HL-60 (cell line): ENCODE results near the gene IL17RA.

ENCODE experiments used
- DNase-seq, 2 experiments: peaks; one replicate each; pipeline ENCODE4 v3.0.0-alpha.2; 2010 to 2020; ENCODE audit warnings: low read depth in 1 of 2, low spot score in 1 of 2
- H3K27ac ChIP-seq: fragments of 250-450 bp; sonication (Bioruptor Pico); replicated peaks from 2 replicates; pipeline ENCODE4 v1.5.1; 2020; ENCODE audit warnings: mild to moderate bottlenecking, moderate library complexity
- H3K27me3 ChIP-seq: fragments of 250-450 bp; sonication (Bioruptor Pico); 2 replicates; pipeline ENCODE4 v1.5.1; 2021; ENCODE audit warnings: mild to moderate bottlenecking, moderate library complexity; ENCODE audit not compliant: insufficient read depth, poor library complexity, severe bottlenecking
- H3K4me3 ChIP-seq: replicated peaks from 2 replicates; pipeline ENCODE4 v1.5.1; 2011; ENCODE audit warnings: mild to moderate bottlenecking, control low read depth, low read length; ENCODE audit not compliant: insufficient read depth
- CTCF ChIP-seq: IDR thresholded peaks from one replicate; pipeline ENCODE4 v1.5.1; 2011; ENCODE audit warnings: low read length, control low read depth, inconsistent platforms; ENCODE audit not compliant: insufficient read depth
- GABPA ChIP-seq: IDR thresholded peaks from 2 replicates; pipeline ENCODE4 v1.6.1; 2012; ENCODE audit warnings: low read depth
- POLR2AphosphoS5 ChIP-seq: IDR thresholded peaks from 2 replicates; pipeline ENCODE4 v1.6.1; 2012; ENCODE audit warnings: low read depth
- REST ChIP-seq: IDR thresholded peaks from 2 replicates; pipeline ENCODE4 v1.6.1; 2012; ENCODE audit warnings: low read depth; ENCODE audit not compliant: insufficient replicate concordance
- SPI1 ChIP-seq: IDR thresholded peaks from 2 replicates; pipeline ENCODE4 v1.6.1; 2012; ENCODE audit warnings: low read depth, mild to moderate bottlenecking, borderline replicate concordance

IL17RA gene

GRCh38 chr22:17072877-17073276 lies 11.9 kb upstream of the IL17RA start:
- Histone ChIP-seq H3K4me3 (no peak overlapping the region), H3K27ac (no peak overlapping the region), H3K27me3 (no peaks in the 10 kb centered on the region)
- no peak for DNase-seq
- no peak for TF ChIP-seq GABPA
- TF ChIP-seq POLR2AphosphoS5 = no peak
- TF ChIP-seq SPI1 = no peak
- TF ChIP-seq CTCF = no peak
- TF ChIP-seq REST = no peak

GRCh38 chr22:17074648-17075002 lies 10.2 kb upstream of the IL17RA start:
- no peaks in the 10 kb centered on the region for H3K27me3 ChIP-seq
- no peak overlapping the region for H3K27ac ChIP-seq

GRCh38 chr22:17077255-17077654 lies 7.5 kb upstream of the IL17RA start:
- no peak overlapping the region for H3K27ac ChIP-seq
- TF ChIP-seq CTCF = no peak
- no peak for TF ChIP-seq POLR2AphosphoS5
- no peak for TF ChIP-seq SPI1
- TF ChIP-seq REST = no peak
- no peak for TF ChIP-seq GABPA
- no peak for DNase-seq

More at GRCh38 chr22:17074648-17075002, 10.2 kb upstream of the IL17RA start:
- no peak for DNase-seq
- TF ChIP-seq POLR2AphosphoS5 (no peak), SPI1 (no peak), GABPA (no peak), REST (no peak), CTCF (no peak)
- no peak overlapping the region for H3K4me3 ChIP-seq

More at GRCh38 chr22:17077255-17077654, 7.5 kb upstream of the IL17RA start:
- Histone ChIP-seq H3K27me3 (no peaks in the 10 kb centered on the region), H3K4me3 (no peak overlapping the region)
